K562 (cell line): ENCODE results near the gene DACT1. TPM values are rescaled to one million over a fixed set of nuclear protein-coding genes. Genes with fewer than 3 reads are reported as not detected.

Experiments used
- ATAC-seq: fragments of 200-7000 bp; cut with Tn5 transposase; 3 replicates; pipeline ENCODE4 v1.9.1; 2020; ENCODE audit warnings: moderate library complexity
- BruUV-seq: library from RNA; stranded (reverse); fragments of 400-500 nt; replicated peaks from 2 replicates; lab custom pipeline; 2021; lab: Mats Ljungman, UMichigan
- CTCF ChIA-PET: fragments of 300-600 bp; formaldehyde crosslinking; extraction: SDS; loops from one replicate; lab custom pipeline; 2021; ENCODE audit warnings: low intra/inter-chr PET ratio; lab: Yijun Ruan, JAX
- POLR2A ChIA-PET: fragments of 300-600, 350-650 bp; sonication (Branson Sonifier 250); formaldehyde crosslinking; extraction: SDS; loops from one replicate; lab custom pipeline; 2021; ENCODE audit warnings: antibody characterized with exemption, inconsistent platforms; lab: Yijun Ruan, JAX
- DNase-seq, 4 experiments: peaks; one replicate each; pipeline versions ENCODE4 v3.0.0 to v3.0.0-alpha.2; 2011 to 2018; ENCODE audit warnings: low spot score in 3 of 4, mixed read lengths in 3 of 4; ENCODE audit errors: extremely low read depth in 1 of 4
- FAIRE-seq: peaks from 2 replicates; lab custom pipeline; 2011; peaks lifted over from hg19 to GRCh38; lab: Jason Lieb, UNC
- H2AFZ ChIP-seq: 2 replicates; pipeline ENCODE4 v1.6.0; 2011; ENCODE audit warnings: low read depth, low read length, control low read depth, inconsistent platforms
- H3K27ac ChIP-seq: fragments of 200-600 bp; 3 replicates; pipeline ENCODE4 v1.8.0; 2011; ENCODE audit warnings: low read depth, mild to moderate bottlenecking, control low read depth, inconsistent platforms, low read length, moderate library complexity, mixed read lengths; ENCODE audit errors: extremely low read depth
- H3K27me3 ChIP-seq, 2 experiments: fragments of 300-600 bp in 1 of 2; 2 replicates in 1 of 2; 3 replicates in 1 of 2; pipeline versions ENCODE4 v1.6.0 to v1.8.0; 2011; ENCODE audit warnings: inconsistent platforms in 2 of 2, low read length in 2 of 2, mild to moderate bottlenecking in 1 of 2, mixed read lengths in 1 of 2, moderate library complexity in 1 of 2; ENCODE audit not compliant: control insufficient read depth in 2 of 2, insufficient read depth in 2 of 2
- H3K36me3 ChIP-seq: fragments of 300-600 bp; 3 replicates; pipeline ENCODE4 v1.8.0; 2011; ENCODE audit warnings: mild to moderate bottlenecking, low read length, inconsistent platforms; ENCODE audit not compliant: control insufficient read depth, insufficient read depth
- H3K4me1 ChIP-seq, 2 experiments: fragments of 200-600 bp in 1 of 2; replicated peaks in 1 of 2; 2 replicates in 1 of 2; 3 replicates in 1 of 2; pipeline versions ENCODE4 v1.5.1 to v1.8.0; 2011; ENCODE audit warnings: inconsistent platforms in 2 of 2, low read length in 2 of 2, mild to moderate bottlenecking in 1 of 2, mixed read lengths in 1 of 2, moderate library complexity in 1 of 2; ENCODE audit not compliant: control insufficient read depth in 2 of 2, insufficient read depth in 2 of 2
- H3K4me2 ChIP-seq: 2 replicates; pipeline ENCODE4 v1.6.1; 2011; ENCODE audit warnings: low read length, control low read depth, inconsistent platforms, mixed read lengths; ENCODE audit not compliant: insufficient read depth
- H3K4me3 ChIP-seq: fragments of 200-600 bp; sonication (generic), shearing (Covaris generic); 2 replicates; pipeline ENCODE4 v1.5.1; 2016; ENCODE audit warnings: control low read depth, inconsistent platforms
- H3K79me2 ChIP-seq: fragments of 200-600 bp; 3 replicates; pipeline ENCODE4 v1.8.0; 2011; ENCODE audit warnings: low read length, inconsistent platforms; ENCODE audit not compliant: control insufficient read depth, insufficient read depth
- H3K9ac ChIP-seq, 2 experiments: 2 replicates each; pipeline versions ENCODE4 v1.6.0 to v1.6.1; 2011; ENCODE audit warnings: low read depth in 2 of 2, low read length in 2 of 2, control low read depth in 1 of 2, inconsistent platforms in 1 of 2, mild to moderate bottlenecking in 1 of 2, mixed read lengths in 1 of 2; ENCODE audit not compliant: insufficient read depth in 1 of 2
- H3K9me1 ChIP-seq: one replicate; pipeline ENCODE4 v1.6.0; 2011; ENCODE audit warnings: inconsistent platforms, mild to moderate bottlenecking, low read length, moderate library complexity; ENCODE audit not compliant: control insufficient read depth, insufficient read depth
- H3K9me3 ChIP-seq: replicated peaks from 2 replicates; pipeline ENCODE4 v1.5.1; 2011; ENCODE audit warnings: low read depth, low read length, inconsistent platforms; ENCODE audit not compliant: control insufficient read depth, insufficient read depth
- H4K20me1 ChIP-seq: replicated peaks from 2 replicates; pipeline ENCODE4 v1.6.1; 2011; ENCODE audit warnings: low read length, inconsistent platforms, mixed read lengths; ENCODE audit not compliant: control insufficient read depth, insufficient read depth
- CBFA2T2 ChIP-seq: fragments of 450-650 bp; conservative IDR thresholded peaks from 2 replicates; pipeline ENCODE4 v1.6.1; 2017; ENCODE audit warnings: mild to moderate bottlenecking
- MXI1 ChIP-seq: IDR thresholded peaks from 2 replicates; pipeline ENCODE4 v1.6.1; 2011; ENCODE audit warnings: low read depth, mild to moderate bottlenecking, improper control_type of control experiment, low read length
- NFE2 ChIP-seq: IDR thresholded peaks from 2 replicates; pipeline ENCODE4 v1.6.1; 2014; ENCODE audit warnings: antibody characterized with exemption, low read depth
- SMC3 ChIP-seq: conservative IDR thresholded peaks from 2 replicates; pipeline ENCODE4 v1.6.1; 2011; ENCODE audit warnings: low read depth, low read length, improper control_type of control experiment; ENCODE audit not compliant: insufficient read depth
- ZNF449 ChIP-seq: fragments of 250-450 bp; sonication (Bioruptor Pico); IDR thresholded peaks from 2 replicates; pipeline ENCODE4 v1.8.0; 2022; ENCODE audit warnings: moderate library complexity, mild to moderate bottlenecking, inconsistent platforms
- ZNF766 ChIP-seq: fragments of 200-800 bp; sonication (Bioruptor generic); conservative IDR thresholded peaks from 2 replicates; pipeline ENCODE4 v1.6.1; 2016; ENCODE audit warnings: missing genetic modification characterization, missing compliant biosample characterization
- WGBS: fragments of 100-300 bp; shearing (Covaris generic); methylation state at CpG from one replicate; pipeline ENCODE4 v1.1.6; 2016; ENCODE audit warnings: low coverage, mixed read lengths; ENCODE audit not compliant: insufficient coverage; ENCODE audit errors: missing lambda C conversion rate; 5-methylcytosine and 5-hydroxymethylcytosine counted together
- in situ Hi-C: fragments of 300-500 bp; cut with MboI; formaldehyde crosslinking; loops from 4 replicates; pipeline ENCODE4 v1.15.0; 2018; ENCODE audit warnings: inconsistent platforms, mixed read lengths
- intact Hi-C: fragments of 100-400 bp; cut with micrococcal nuclease; formaldehyde crosslinking; loops from 2 replicates; pipeline ENCODE4 v1.14.2; 2022
- polyA plus RNA-seq, 8 experiments: library from polyadenylated mRNA; depleted of rRNA in 4 of 8; stranded (reverse) in 5 of 8; unstranded in 3 of 8; fragments of >200 nt; fragmentation: Nextera tagmentation in 2 of 8; fragmentation: Illumina TruSeq in 1 of 8; extraction: Ambion mirVana in 2 of 8; extraction: Trizol in 1 of 8; gene quantifications; 2 replicates each; pipeline versions ENCODE4 v1.2.1 to v1.2.3, GENCODE V29; 2011 to 2014; ENCODE audit warnings: inconsistent platforms in 1 of 8, missing spikeins in 1 of 8
- total RNA-seq, 7 experiments: library from RNA; depleted of rRNA in 6 of 7; stranded (reverse); fragments of >200 nt in 6 of 7; fragmentation: Illumina TruSeq in 2 of 7; extraction: Trizol in 2 of 7; gene quantifications; 2 replicates each; pipeline versions ENCODE4 v1.2.1 to v1.2.3, GENCODE V29; 2011 to 2021; ENCODE audit warnings: low replicate concordance in 1 of 7

DACT1 gene
- total and polyA plus RNA-seq, 9 of the 15 experiments (the other 6 are each of a cell fraction or from before 2014, with no cell fraction given) = 0.07 to 0.30 (median 0.13) TPM

- Histone ChIP-seq H3K9me1 (no peaks in the 10 kb centered on the region), H3K4me1 (no peaks in the 10 kb centered on the region), H3K27ac (no peak overlapping the region), H3K9me3 (no peaks in the 10 kb centered on the region), H3K4me3 (no peak overlapping the region), H3K4me2 (no peak overlapping the region), H3K27me3 (peaks cover 0 to 3% of the 10 kb centered on the region in 2 experiments; a peak in 1 of 5 replicates), H4K20me1 (no peaks in the 10 kb centered on the region), H2AFZ (no peak overlapping the region), H3K36me3 (no peaks in the 10 kb centered on the region), H3K9ac (no peak overlapping the region), H3K79me2 (no peaks in the 10 kb centered on the region)
- in situ Hi-C loops (no loop called here), intact Hi-C loops (no loop called here)
- 1% methylated on average over 4 of the region's 4 CpGs for WGBS
- CTCF ChIA-PET = no interaction called here
- no peak for TF ChIP-seq MXI1
- no peak for TF ChIP-seq NFE2
- TF ChIP-seq ZNF449 (CRISPR knock-in tag) = no peak
- TF ChIP-seq CBFA2T2 = no peak
- no peak for TF ChIP-seq ZNF766 (CRISPR knock-in tag)
- TF ChIP-seq SMC3 = no peak
- POLR2A ChIA-PET = interaction anchor here (0.6 kb wide), 1 partner anchor 69 kb away, joined by 3 read pairs; no protein-coding TSS in a partner anchor
- DNase-seq (no peak), FAIRE-seq (no peak), ATAC-seq (no peak)
- no TSS peak for BruUV-seq
Measured at GRCh38 chr14:58677517-58677916, 39.8 kb downstream of the DACT1 start.
